ENCODE data around the gene BID.

Gene BID

GRCh38 chr22:17774206-17774925 lies at the start of gene BID:
TSS of gene BID (minus strand) at chr22:17774469. CDS start at chr22:17750116, 24,353 bp downstream.
- peak; percentile 46 for DNase-seq

- DNase-seq, result no peak
Measured at GRCh38 chr22:17823964-17824363, 49.7 kb upstream of the BID start.

GRCh38 chr22:17823226-17823625 lies 49.0 kb upstream of the BID start:
- no peak for DNase-seq

GRCh38 chr22:17822087-17822486 lies 47.8 kb upstream of the BID start:
- no peak for DNase-seq

- no peak for DNase-seq
Measured at GRCh38 chr22:17820879-17821439, 46.7 kb upstream of the BID start.

GRCh38 chr22:17818649-17819048 lies 44.4 kb upstream of the BID start:
- DNase-seq, result no peak

- no peak for DNase-seq
Measured at GRCh38 chr22:17818180-17818579, 43.9 kb upstream of the BID start.

GRCh38 chr22:17817511-17818065 lies 43.3 kb upstream of the BID start:
- DNase-seq, result no peak

GRCh38 chr22:17817079-17817478 lies 42.8 kb upstream of the BID start:
- DNase-seq, result no peak

GRCh38 chr22:17816649-17817048 lies 42.4 kb upstream of the BID start:
- no peak for DNase-seq

GRCh38 chr22:17815703-17816254 lies 41.5 kb upstream of the BID start:
- DNase-seq, result no peak

GRCh38 chr22:17814830-17815229 lies 40.6 kb upstream of the BID start:
- DNase-seq, result no peak

- DNase-seq, result no peak
Measured at GRCh38 chr22:17814084-17814483, 39.8 kb upstream of the BID start.

- DNase-seq, result no peak
Measured at GRCh38 chr22:17811119-17811518, 36.9 kb upstream of the BID start.

- DNase-seq, result no peak
Measured at GRCh38 chr22:17810570-17811116, 36.4 kb upstream of the BID start.

GRCh38 chr22:17808693-17809403 lies 34.6 kb upstream of the BID start:
- no peak for DNase-seq

GRCh38 chr22:17807578-17808410 lies 33.5 kb upstream of the BID start:
- no peak for DNase-seq

- DNase-seq, result no peak
Measured at GRCh38 chr22:17807086-17807485, 32.8 kb upstream of the BID start.

- DNase-seq, result no peak
Measured at GRCh38 chr22:17806437-17806836, 32.2 kb upstream of the BID start.

- DNase-seq, result no peak
Measured at GRCh38 chr22:17804331-17805080, 30.2 kb upstream of the BID start.

GRCh38 chr22:17803609-17804270 lies 29.5 kb upstream of the BID start:
- DNase-seq, result no peak
